Measurements from ENCODE around the gene EHMT1.

The EHMT1 gene

DNA sequence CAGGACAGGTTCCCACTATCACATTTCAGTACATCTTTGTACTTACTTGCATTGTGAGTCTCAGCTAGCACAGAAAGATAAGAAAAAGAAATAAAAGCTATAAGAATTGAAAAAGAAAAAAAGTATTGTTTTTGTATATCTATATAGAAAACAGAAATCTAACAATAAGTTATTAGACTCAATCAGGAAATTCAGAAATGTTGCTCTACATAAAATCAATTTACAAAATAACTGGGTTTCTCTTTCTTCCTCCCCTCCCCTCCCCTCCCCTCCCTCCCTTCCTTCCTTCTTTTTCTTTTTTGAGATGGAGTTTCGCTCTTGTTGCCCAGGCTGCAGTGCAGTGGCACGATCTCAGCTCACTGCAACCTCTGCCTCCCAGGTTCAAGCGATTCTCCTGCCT, 251.6 kb downstream of the EHMT1 start:
- no peaks in the 10 kb centered on the region for H3K27me3 ChIP-seq (ENCODE audit: insufficient read depth, poor library complexity, severe bottlenecking)
- no peak for DNase-seq (ENCODE audit: low read depth in 1 of 2, low spot score in 1 of 2)
- no peak for TF ChIP-seq POLR2AphosphoS5 (IDR thresholded peaks at IDR 0.05; ENCODE audit: low read depth)
- TF ChIP-seq SPI1 (IDR thresholded peaks at IDR 0.05; ENCODE audit: borderline replicate concordance, low read depth): no peak
- no peak for TF ChIP-seq CTCF (IDR thresholded peaks at IDR 0.05; ENCODE audit: insufficient read depth, low read length)

DNA sequence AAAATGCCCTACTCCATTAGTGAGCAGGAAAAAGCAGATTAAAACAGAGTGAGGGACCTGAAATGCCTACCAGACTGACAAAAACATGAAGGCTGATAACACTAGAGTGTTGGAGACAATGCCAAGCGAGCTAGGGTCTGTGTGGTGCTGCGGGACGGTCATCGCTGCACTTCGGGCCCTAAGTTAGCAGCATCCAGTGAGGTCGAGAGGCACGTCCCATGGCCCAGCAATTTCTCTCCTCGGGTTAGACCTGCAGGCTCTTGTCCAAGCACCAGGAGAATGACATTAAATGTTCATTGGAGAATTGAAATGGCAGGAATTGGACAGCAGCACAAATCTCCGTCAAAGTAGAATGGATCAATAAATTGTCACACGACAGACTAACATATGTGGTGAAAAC, 253.5 kb downstream of the EHMT1 start:
- TF ChIP-seq GABPA (IDR thresholded peaks at IDR 0.05; ENCODE audit: low read depth): no peak
- Histone ChIP-seq H3K27ac (replicated peaks) (no peak overlapping the region), H3K27me3 (ENCODE audit: insufficient read depth, poor library complexity, severe bottlenecking) (no peaks in the 10 kb centered on the region), H3K4me3 (replicated peaks; ENCODE audit: insufficient read depth, low read length) (no peak overlapping the region)
- no peak for DNase-seq (ENCODE audit: low read depth in 1 of 2, low spot score in 1 of 2)

More for the DNA sequence above, 251.6 kb downstream of the EHMT1 start:
- no peak overlapping the region for H3K27ac ChIP-seq (replicated peaks)
- no peak overlapping the region for H3K4me3 ChIP-seq (replicated peaks; ENCODE audit: insufficient read depth, low read length)

DNA sequence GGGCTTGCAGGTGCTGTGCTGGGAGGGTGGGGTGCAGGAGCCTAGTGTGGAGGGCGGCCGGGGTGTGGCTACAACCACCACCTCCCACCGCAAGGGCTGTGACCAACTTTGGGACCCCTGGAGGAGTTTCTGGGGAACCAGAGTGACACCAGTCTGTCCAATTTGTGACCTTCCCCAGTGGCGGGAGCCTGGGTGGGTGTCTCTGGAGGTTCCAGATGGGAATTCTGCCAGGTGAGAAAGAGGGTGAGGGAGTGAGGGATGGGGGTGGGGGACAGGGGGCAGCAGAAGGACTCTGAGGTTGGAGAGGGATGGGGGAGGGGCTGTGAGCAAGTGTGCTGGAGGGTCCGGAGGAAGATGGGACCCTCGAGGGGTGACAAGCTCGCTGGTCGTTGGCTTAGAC, 254.6 kb downstream of the EHMT1 start:
- Histone ChIP-seq H3K27ac (replicated peaks) (no peak overlapping the region), H3K4me3 (replicated peaks; ENCODE audit: insufficient read depth, low read length) (no peak overlapping the region), H3K27me3 (ENCODE audit: insufficient read depth, poor library complexity, severe bottlenecking) (no peaks in the 10 kb centered on the region)
- TF ChIP-seq SPI1 (IDR thresholded peaks at IDR 0.05; ENCODE audit: borderline replicate concordance, low read depth): no peak
- TF ChIP-seq, protein P1, sequence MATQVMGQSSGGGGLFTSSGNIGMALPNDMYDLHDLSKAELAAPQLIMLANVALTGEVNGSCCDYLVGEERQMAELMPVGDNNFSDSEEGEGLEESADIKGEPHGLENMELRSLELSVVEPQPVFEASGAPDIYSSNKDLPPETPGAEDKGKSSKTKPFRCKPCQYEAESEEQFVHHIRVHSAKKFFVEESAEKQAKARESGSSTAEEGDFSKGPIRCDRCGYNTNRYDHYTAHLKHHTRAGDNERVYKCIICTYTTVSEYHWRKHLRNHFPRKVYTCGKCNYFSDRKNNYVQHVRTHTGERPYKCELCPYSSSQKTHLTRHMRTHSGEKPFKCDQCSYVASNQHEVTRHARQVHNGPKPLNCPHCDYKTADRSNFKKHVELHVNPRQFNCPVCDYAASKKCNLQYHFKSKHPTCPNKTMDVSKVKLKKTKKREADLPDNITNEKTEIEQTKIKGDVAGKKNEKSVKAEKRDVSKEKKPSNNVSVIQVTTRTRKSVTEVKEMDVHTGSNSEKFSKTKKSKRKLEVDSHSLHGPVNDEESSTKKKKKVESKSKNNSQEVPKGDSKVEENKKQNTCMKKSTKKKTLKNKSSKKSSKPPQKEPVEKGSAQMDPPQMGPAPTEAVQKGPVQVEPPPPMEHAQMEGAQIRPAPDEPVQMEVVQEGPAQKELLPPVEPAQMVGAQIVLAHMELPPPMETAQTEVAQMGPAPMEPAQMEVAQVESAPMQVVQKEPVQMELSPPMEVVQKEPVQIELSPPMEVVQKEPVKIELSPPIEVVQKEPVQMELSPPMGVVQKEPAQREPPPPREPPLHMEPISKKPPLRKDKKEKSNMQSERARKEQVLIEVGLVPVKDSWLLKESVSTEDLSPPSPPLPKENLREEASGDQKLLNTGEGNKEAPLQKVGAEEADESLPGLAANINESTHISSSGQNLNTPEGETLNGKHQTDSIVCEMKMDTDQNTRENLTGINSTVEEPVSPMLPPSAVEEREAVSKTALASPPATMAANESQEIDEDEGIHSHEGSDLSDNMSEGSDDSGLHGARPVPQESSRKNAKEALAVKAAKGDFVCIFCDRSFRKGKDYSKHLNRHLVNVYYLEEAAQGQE (IDR thresholded peaks at IDR 0.05; ENCODE audit: insufficient replicate concordance, low read depth): no peak
- TF ChIP-seq POLR2AphosphoS5 (IDR thresholded peaks at IDR 0.05; ENCODE audit: low read depth): no peak
- TF ChIP-seq GABPA (IDR thresholded peaks at IDR 0.05; ENCODE audit: low read depth): no peak
- no peak for DNase-seq (ENCODE audit: low read depth in 1 of 2, low spot score in 1 of 2)

DNA sequence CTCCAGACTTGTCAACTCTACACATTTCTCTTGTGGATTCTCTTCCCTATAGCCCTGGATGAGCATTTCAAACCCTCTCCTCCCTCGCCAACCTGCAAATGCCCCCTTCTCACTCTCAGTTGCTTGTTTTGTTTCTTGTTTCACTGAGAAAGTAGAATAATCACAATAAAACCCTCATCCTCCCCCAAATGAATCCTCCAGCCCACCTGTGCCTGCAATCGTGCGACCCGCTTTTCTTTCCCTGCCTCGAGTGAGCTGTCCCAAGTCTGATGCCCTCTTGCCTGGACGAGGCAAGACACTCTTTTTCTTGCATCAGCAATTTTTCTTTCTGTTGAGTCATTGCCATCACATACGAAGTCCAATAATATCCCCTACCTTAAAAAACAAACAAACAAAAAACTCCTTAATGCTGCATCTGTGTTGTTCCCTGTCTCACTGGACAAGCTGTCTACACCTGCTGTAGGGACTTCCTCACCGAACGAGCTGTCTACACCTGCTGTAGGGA, 255.1 kb downstream of the EHMT1 start:
- H3K27ac ChIP-seq (replicated peaks): no peak overlapping the region
- no peak overlapping the region for H3K4me3 ChIP-seq (replicated peaks; ENCODE audit: insufficient read depth, low read length)
- no peak for DNase-seq (ENCODE audit: low read depth in 1 of 2, low spot score in 1 of 2)
- H3K27me3 ChIP-seq (ENCODE audit: insufficient read depth, poor library complexity, severe bottlenecking): no peaks in the 10 kb centered on the region
- TF ChIP-seq CTCF (IDR thresholded peaks at IDR 0.05; ENCODE audit: insufficient read depth, low read length) (no peak), SPI1 (IDR thresholded peaks at IDR 0.05; ENCODE audit: borderline replicate concordance, low read depth) (no peak), POLR2AphosphoS5 (IDR thresholded peaks at IDR 0.05; ENCODE audit: low read depth) (no peak)

GRCh38 chr9:137875354-137875753, 256.5 kb downstream of the EHMT1 start:
- Histone ChIP-seq H3K27ac (replicated peaks) (no peak overlapping the region), H3K27me3 (ENCODE audit: insufficient read depth, poor library complexity, severe bottlenecking) (no peaks in the 10 kb centered on the region), H3K4me3 (replicated peaks; ENCODE audit: insufficient read depth, low read length) (no peak overlapping the region)
- TF ChIP-seq SPI1 (IDR thresholded peaks at IDR 0.05; ENCODE audit: borderline replicate concordance, low read depth): no peak
- TF ChIP-seq, protein P1 (IDR thresholded peaks at IDR 0.05; ENCODE audit: insufficient replicate concordance, low read depth): no peak
- no peak for TF ChIP-seq POLR2AphosphoS5 (IDR thresholded peaks at IDR 0.05; ENCODE audit: low read depth)
- no peak for TF ChIP-seq GABPA (IDR thresholded peaks at IDR 0.05; ENCODE audit: low read depth)
- TF ChIP-seq CTCF (IDR thresholded peaks at IDR 0.05; ENCODE audit: insufficient read depth, low read length): no peak
- DNase-seq (ENCODE audit: low read depth in 1 of 2, low spot score in 1 of 2): no peak
